Lung (tissue), 12 donors: ENCODE data around the gene FOXN3. TPM values are rescaled to one million over a fixed set of nuclear protein-coding genes. Genes with fewer than 3 reads are reported as not detected.

Experiments used
- ATAC-seq: fragments of 200-7000 bp; cut with Tn5 transposase; one replicate; pipeline ENCODE4 v1.9.1; 2020; ENCODE audit warnings: moderate number of reproducible peaks; ENCODE audit not compliant: insufficient read depth, low FRiP score
- DNase-seq, 3 donors: peaks; one replicate each; pipeline ENCODE4 v3.0.0-alpha.2; 2013 to 2017
- H3K27ac ChIP-seq, 2 donors: one replicate each; pipeline ENCODE4 v1.5.1; 2013; ENCODE audit warnings: mild to moderate bottlenecking in 2 of 2, moderate library complexity in 2 of 2, control low read depth in 1 of 2, inconsistent platforms in 1 of 2, low read depth in 1 of 2, low read length in 1 of 2
- H3K27me3 ChIP-seq, 3 donors: one replicate each; pipeline ENCODE4 v1.5.1; 2013; ENCODE audit warnings: low read length in 2 of 3; ENCODE audit not compliant: control insufficient read depth in 3 of 3, insufficient read depth in 3 of 3
- H3K36me3 ChIP-seq, 4 donors: one replicate each; pipeline ENCODE4 v1.5.1; 2013; ENCODE audit warnings: low read length in 4 of 4, mild to moderate bottlenecking in 1 of 4, moderate library complexity in 1 of 4; ENCODE audit not compliant: control insufficient read depth in 4 of 4, insufficient read depth in 4 of 4
- H3K4me1 ChIP-seq, 5 donors: one replicate each; pipeline ENCODE4 v1.5.1; 2013; ENCODE audit warnings: low read length in 5 of 5, mild to moderate bottlenecking in 2 of 5, moderate library complexity in 1 of 5; ENCODE audit not compliant: control insufficient read depth in 5 of 5, insufficient read depth in 5 of 5
- H3K4me3 ChIP-seq: one replicate; pipeline ENCODE4 v1.5.1; 2013; ENCODE audit warnings: mild to moderate bottlenecking, control low read depth, moderate library complexity
- H3K9ac ChIP-seq, 2 donors: one replicate each; pipeline ENCODE4 v1.5.1; 2013; ENCODE audit warnings: low read length in 2 of 2, control low read depth in 1 of 2; ENCODE audit not compliant: insufficient read depth in 1 of 2
- H3K9me3 ChIP-seq, 4 donors: one replicate each; pipeline ENCODE4 v1.5.1; 2013; ENCODE audit warnings: low read length in 3 of 4, mild to moderate bottlenecking in 1 of 4, moderate library complexity in 1 of 4; ENCODE audit not compliant: control insufficient read depth in 4 of 4, insufficient read depth in 3 of 4
- WGBS, 2 donors: extraction: QIAGEN DNeasy Blood & Tissue Kit; methylation state at CpG; one replicate each; pipeline ENCODE4 v1.1.7; 2013; 5-methylcytosine and 5-hydroxymethylcytosine counted together
- polyA plus RNA-seq, 2 donors: library from polyadenylated mRNA; stranded (reverse); fragments of 200-250 nt; gene quantifications; one replicate each; pipeline ENCODE4 v1.2.1, GENCODE V29; 2013
- total RNA-seq, 2 donors: library from RNA; depleted of rRNA in 1 of 2; stranded (reverse); fragments of >200 nt in 1 of 2; gene quantifications; one replicate each; pipeline ENCODE4 v1.2.1, GENCODE V29; 2014 to 2021
- TF ChIP-seq, protein P1 (sequence below): IDR thresholded peaks from 2 replicates; pipeline ENCODE4 v1.5.1; 2012; ENCODE audit warnings: mild to moderate bottlenecking; ENCODE audit errors: control extremely low read depth, extremely low read depth
- donor health status: control.
- donor health status: control.
- donor health status: Bipolar disorder and iron deficiency.
- donor health status: healthy.
- donor health status: DM: yes; HTN: yes; CAD: no.

The FOXN3 gene
- total and polyA plus RNA-seq, 4 donors, result 12.7 to 69.7 (median 34.9) TPM

DNA sequence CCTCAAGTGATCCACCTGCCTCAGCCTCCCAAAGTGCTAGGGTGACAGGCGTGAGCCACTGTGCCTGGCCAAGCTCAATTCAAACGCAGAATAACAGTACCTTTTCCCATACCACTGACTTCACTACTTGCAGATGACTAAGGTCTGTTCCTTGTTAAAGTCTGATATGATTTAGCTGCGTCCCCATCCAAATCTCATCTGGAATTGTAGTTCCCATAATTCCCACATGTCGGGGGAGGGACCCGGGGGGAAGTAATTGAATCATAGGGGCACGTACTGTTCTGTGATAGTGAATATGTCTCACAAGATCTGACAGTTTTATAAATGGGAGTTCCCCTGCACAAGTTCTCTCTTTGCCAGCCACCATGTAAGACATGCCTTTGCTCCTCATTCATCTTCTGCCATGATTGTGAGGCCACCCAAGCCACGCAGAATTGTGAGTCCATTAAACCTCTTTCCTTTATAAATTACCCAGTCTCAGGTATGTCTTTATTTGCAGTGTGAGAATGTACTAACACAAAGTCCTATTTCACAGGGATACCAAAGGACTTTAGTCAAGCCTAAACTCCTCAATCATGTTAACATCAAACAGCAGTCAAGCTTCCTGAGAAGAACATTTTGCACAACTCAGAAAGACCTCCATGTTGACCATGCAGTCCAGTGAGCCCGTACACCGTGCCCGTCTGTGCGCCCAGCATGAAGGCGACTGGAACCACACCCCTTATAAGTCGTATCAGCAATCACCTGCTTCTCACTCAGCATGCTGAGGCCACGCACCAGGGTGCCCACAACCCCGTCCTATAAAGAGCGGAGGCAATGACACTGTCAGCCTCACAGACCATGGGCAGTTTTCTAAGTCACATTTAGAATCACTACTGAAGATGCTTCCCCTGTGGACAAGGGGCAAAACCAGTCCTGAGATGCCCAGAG lies 36.9 kb downstream of the FOXN3 start:
- 97 to 98% methylated on average over 16 of the region's 16 CpGs for WGBS, 2 donors

DNA sequence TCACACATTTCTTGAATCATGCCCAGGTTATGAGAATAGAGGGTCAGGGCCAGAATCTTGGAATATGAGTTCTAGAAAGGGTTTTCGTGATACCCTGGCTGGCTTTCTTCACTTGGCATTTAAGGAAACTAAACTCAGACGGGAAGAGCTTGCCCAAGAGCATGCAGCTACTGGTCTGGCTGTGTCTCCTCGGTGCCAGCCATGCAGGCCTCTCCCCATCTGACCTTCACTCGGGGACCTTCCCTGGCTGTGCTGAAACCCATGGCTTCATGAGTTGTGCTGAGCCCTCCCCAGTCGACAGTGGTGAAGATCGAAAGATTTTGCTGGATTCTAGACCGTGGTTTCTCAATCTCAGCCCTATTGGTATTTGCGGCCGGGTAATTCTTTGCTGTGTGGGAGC lies 38.0 kb downstream of the FOXN3 start:
- DNase-seq, result no peak
- no peak for ATAC-seq
- whole genome bisulfite sequencing, 2 donors, result 79 to 90% methylated on average over 9 of the region's 9 CpGs
- no peaks in the 10 kb centered on the region for H3K27me3 ChIP-seq
- peaks cover 0 to 3% (median 0%) of the 10 kb centered on the region in 5 donors for H3K4me1 ChIP-seq
- H3K9ac ChIP-seq, result no peak overlapping the region
- no peaks in the 10 kb centered on the region for H3K9me3 ChIP-seq
- no peak overlapping the region for H3K4me3 ChIP-seq
- no peak overlapping the region for H3K27ac ChIP-seq
- peaks cover 0 to 4% (median 2%) of the 10 kb centered on the region in 4 donors for H3K36me3 ChIP-seq
- TF ChIP-seq, protein P1, sequence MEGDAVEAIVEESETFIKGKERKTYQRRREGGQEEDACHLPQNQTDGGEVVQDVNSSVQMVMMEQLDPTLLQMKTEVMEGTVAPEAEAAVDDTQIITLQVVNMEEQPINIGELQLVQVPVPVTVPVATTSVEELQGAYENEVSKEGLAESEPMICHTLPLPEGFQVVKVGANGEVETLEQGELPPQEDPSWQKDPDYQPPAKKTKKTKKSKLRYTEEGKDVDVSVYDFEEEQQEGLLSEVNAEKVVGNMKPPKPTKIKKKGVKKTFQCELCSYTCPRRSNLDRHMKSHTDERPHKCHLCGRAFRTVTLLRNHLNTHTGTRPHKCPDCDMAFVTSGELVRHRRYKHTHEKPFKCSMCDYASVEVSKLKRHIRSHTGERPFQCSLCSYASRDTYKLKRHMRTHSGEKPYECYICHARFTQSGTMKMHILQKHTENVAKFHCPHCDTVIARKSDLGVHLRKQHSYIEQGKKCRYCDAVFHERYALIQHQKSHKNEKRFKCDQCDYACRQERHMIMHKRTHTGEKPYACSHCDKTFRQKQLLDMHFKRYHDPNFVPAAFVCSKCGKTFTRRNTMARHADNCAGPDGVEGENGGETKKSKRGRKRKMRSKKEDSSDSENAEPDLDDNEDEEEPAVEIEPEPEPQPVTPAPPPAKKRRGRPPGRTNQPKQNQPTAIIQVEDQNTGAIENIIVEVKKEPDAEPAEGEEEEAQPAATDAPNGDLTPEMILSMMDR, result no peak

More for the DNA sequence above, 36.9 kb downstream of the FOXN3 start:
- Histone ChIP-seq H3K4me3 (no peak overlapping the region), H3K36me3 (peaks cover 0 to 4% (median 0%) of the 10 kb centered on the region in 4 donors), H3K4me1 (peaks cover 0 to 5% (median 0%) of the 10 kb centered on the region in 5 donors), H3K27ac (no peak overlapping the region), H3K9ac (no peak overlapping the region), H3K9me3 (no peaks in the 10 kb centered on the region), H3K27me3 (no peaks in the 10 kb centered on the region)
- no peak for ATAC-seq
- no peak for DNase-seq
- TF ChIP-seq, protein P1, result no peak

DNA sequence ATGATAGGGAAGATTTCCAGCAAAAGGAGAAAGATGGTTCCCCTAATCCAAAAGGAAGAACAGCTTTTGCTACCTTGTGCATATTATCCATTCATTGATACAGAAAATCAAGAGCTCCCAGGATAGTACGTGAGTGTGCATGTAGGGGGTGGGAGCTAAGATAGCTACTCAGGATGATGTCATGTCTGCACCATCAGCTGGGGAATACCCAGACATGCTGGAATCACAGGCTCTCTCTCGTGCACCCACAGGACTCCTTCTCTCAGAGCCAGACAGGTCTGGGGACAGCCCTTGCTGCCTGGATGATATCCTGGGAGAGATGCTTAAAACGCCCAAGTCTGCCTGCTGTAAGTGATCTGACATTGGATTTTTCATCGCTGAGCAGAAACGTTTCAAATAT lies 38.9 kb downstream of the FOXN3 start:
- Histone ChIP-seq H3K4me3 (no peak overlapping the region), H3K27me3 (no peaks in the 10 kb centered on the region), H3K36me3 (peaks cover 0 to 4% (median 2%) of the 10 kb centered on the region in 4 donors), H3K27ac (no peak overlapping the region), H3K9me3 (no peaks in the 10 kb centered on the region), H3K4me1 (peaks cover 0 to 4% (median 0%) of the 10 kb centered on the region in 5 donors), H3K9ac (no peak overlapping the region)
- DNase-seq (no peak), ATAC-seq (no peak)
- TF ChIP-seq, protein P1, result no peak
- 59 to 69% methylated on average over 5 of the region's 5 CpGs for WGBS, 2 donors
